ENCODE results near the gene ADAM12.
"Not testable (repeated sequence)": the region's sequence is repeated elsewhere in the genome, so short reads cannot be mapped to it uniquely, and the experiment has no call there.

- TF ChIP-seq PPARA (CRISPR knock-in tag; IDR thresholded peaks at IDR 0.05; ENCODE audit: borderline replicate concordance); ARNTL (CRISPR knock-in tag; IDR thresholded peaks at IDR 0.05; ENCODE audit: borderline replicate concordance, low read depth); ZFP30 (CRISPR knock-in tag; IDR thresholded peaks at IDR 0.05); RARB (CRISPR knock-in tag; IDR thresholded peaks at IDR 0.05); PATZ1 (CRISPR knock-in tag; IDR thresholded peaks at IDR 0.05; ENCODE audit: borderline replicate concordance); ZNF70 (CRISPR knock-in tag; IDR thresholded peaks at IDR 0.05); CSDC2 (CRISPR knock-in tag; IDR thresholded peaks at IDR 0.05); ESRRG (CRISPR knock-in tag; IDR thresholded peaks at IDR 0.05); ISL1 (CRISPR knock-in tag; IDR thresholded peaks at IDR 0.05); OSR1 (CRISPR knock-in tag; IDR thresholded peaks at IDR 0.05); TCF4 (CRISPR knock-in tag; IDR thresholded peaks at IDR 0.05; ENCODE audit: borderline replicate concordance); ZC3H10 (CRISPR knock-in tag; IDR thresholded peaks at IDR 0.05): not testable (repeated sequence)
- TF ChIP-seq, protein P1, sequence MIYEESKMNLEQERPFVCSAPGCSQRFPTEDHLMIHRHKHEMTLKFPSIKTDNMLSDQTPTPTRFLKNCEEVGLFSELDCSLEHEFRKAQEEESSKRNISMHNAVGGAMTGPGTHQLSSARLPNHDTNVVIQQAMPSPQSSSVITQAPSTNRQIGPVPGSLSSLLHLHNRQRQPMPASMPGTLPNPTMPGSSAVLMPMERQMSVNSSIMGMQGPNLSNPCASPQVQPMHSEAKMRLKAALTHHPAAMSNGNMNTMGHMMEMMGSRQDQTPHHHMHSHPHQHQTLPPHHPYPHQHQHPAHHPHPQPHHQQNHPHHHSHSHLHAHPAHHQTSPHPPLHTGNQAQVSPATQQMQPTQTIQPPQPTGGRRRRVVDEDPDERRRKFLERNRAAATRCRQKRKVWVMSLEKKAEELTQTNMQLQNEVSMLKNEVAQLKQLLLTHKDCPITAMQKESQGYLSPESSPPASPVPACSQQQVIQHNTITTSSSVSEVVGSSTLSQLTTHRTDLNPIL (CRISPR knock-in tag; IDR thresholded peaks at IDR 0.05; ENCODE audit: low read depth) = not testable (repeated sequence)
Observed at GRCh38 chr10:126246396-126246795, 141.9 kb downstream of the ADAM12 start.
